ENCODE results near the gene BAZ2B. TPM values are rescaled to one million over a fixed set of nuclear protein-coding genes. Genes with fewer than 3 reads are reported as not detected.
"Not testable (repeated sequence)": the region's sequence is repeated elsewhere in the genome, so short reads cannot be mapped to it uniquely, and the experiment has no call there.

Gene BAZ2B
- total RNA-seq, 3 donors from 2014 or later, result 58.9 to 98.1 (median 72.5) TPM

GRCh38 chr2:159362816-159363251 is 253.5 kb downstream of the BAZ2B start:
- Histone ChIP-seq H3K36me3 (ENCODE audit: low read depth) (no peaks in the 10 kb centered on the region), H3K4me3 (no peak overlapping the region), H3K4me1 (ENCODE audit: low read depth) (no peaks in the 10 kb centered on the region), H3K9me3 (peaks cover 3% of the 10 kb centered on the region)
- no peak for TF ChIP-seq CTCF (IDR thresholded peaks at IDR 0.05)
- ATAC-seq (peak; percentile 42), DNase-seq (no peak)
- intact Hi-C loops (cut with DNase I, micrococcal nuclease), result no loop called here

- Histone ChIP-seq H3K9me3 (peaks cover 3% of the 10 kb centered on the region), H3K36me3 (ENCODE audit: low read depth) (no peaks in the 10 kb centered on the region), H3K4me1 (ENCODE audit: low read depth) (no peaks in the 10 kb centered on the region), H3K4me3 (no peak overlapping the region)
- DNase-seq (no peak), ATAC-seq (peak; percentile 18)
- TF ChIP-seq CTCF (IDR thresholded peaks at IDR 0.05), result no peak
- intact Hi-C loops (cut with DNase I, micrococcal nuclease), result no loop called here
These were observed 254.3 kb downstream of the BAZ2B start for GRCh38 chr2:159362094-159362493.

- intact Hi-C loops (cut with DNase I, micrococcal nuclease); H3K9me3 ChIP-seq; H3K4me3 ChIP-seq; ATAC-seq; H3K4me1 ChIP-seq (ENCODE audit: low read depth); H3K36me3 ChIP-seq (ENCODE audit: low read depth); DNase-seq: not testable (repeated sequence)
These were observed 254.7 kb downstream of the BAZ2B start for GRCh38 chr2:159361603-159362002.

- DNase-seq, result no peak
- Histone ChIP-seq H3K4me1 (ENCODE audit: low read depth) (no peaks in the 10 kb centered on the region), H3K9me3 (peaks cover 3% of the 10 kb centered on the region), H3K36me3 (ENCODE audit: low read depth) (no peaks in the 10 kb centered on the region), H3K4me3 (no peak overlapping the region)
- no peak for ATAC-seq
- no peak for TF ChIP-seq CTCF (IDR thresholded peaks at IDR 0.05)
- intact Hi-C loops (cut with DNase I, micrococcal nuclease), result no loop called here
These were observed 260.2 kb downstream of the BAZ2B start for GRCh38 chr2:159356053-159356554.

GRCh38 chr2:159351977-159352376 is 264.4 kb downstream of the BAZ2B start:
- H3K36me3 ChIP-seq (ENCODE audit: low read depth), result no peaks in the 10 kb centered on the region
- H3K4me3 ChIP-seq, result no peak overlapping the region
- intact Hi-C loops (cut with DNase I, micrococcal nuclease), result no loop called here
- no peaks in the 10 kb centered on the region for H3K4me1 ChIP-seq (ENCODE audit: low read depth)
- TF ChIP-seq CTCF (IDR thresholded peaks at IDR 0.05), result no peak
- no peak for ATAC-seq
- DNase-seq, result no peak
- no peaks in the 10 kb centered on the region for H3K9me3 ChIP-seq

GRCh38 chr2:159349674-159350299 is 266.6 kb downstream of the BAZ2B start:
- no peak for TF ChIP-seq CTCF (IDR thresholded peaks at IDR 0.05)
- no peaks in the 10 kb centered on the region for H3K4me1 ChIP-seq (ENCODE audit: low read depth)
- no peak overlapping the region for H3K4me3 ChIP-seq
- no peak for DNase-seq
- H3K9me3 ChIP-seq, result no peaks in the 10 kb centered on the region
- intact Hi-C loops (cut with DNase I, micrococcal nuclease), result no loop called here
- H3K36me3 ChIP-seq (ENCODE audit: low read depth), result no peaks in the 10 kb centered on the region
- ATAC-seq, result no peak
